VCaP (cell line): ENCODE measurements around the gene ALG8.

Experiments
- H3K27ac ChIP-seq: fragments of 450-650 bp; 2 replicates; pipeline ENCODE4 v1.5.1; 2017
- CTCF ChIP-seq: fragments of 450-650 bp; conservative IDR thresholded peaks from 2 replicates; pipeline ENCODE4 v1.5.1; 2017; ENCODE audit warnings: mild to moderate bottlenecking, moderate library complexity

Gene ALG8

GRCh38 chr11:78111298-78111697 is 28.1 kb downstream of the ALG8 start:
- TF ChIP-seq CTCF, result no peak
- no peak overlapping the region for H3K27ac ChIP-seq

GRCh38 chr11:78110830-78111229 is 28.6 kb downstream of the ALG8 start:
- TF ChIP-seq CTCF, result no peak
- no peak overlapping the region for H3K27ac ChIP-seq

GRCh38 chr11:78110351-78110750 is 29.1 kb downstream of the ALG8 start:
- H3K27ac ChIP-seq, result no peak overlapping the region
- TF ChIP-seq CTCF, result no peak

- H3K27ac ChIP-seq, result no peak overlapping the region
- no peak for TF ChIP-seq CTCF
These were observed 30.1 kb downstream of the ALG8 start for GRCh38 chr11:78109081-78110015.

- no peak for TF ChIP-seq CTCF
- H3K27ac ChIP-seq, result peak overlapping the region; percentile 80
These were observed 38.6 kb downstream of the ALG8 start for GRCh38 chr11:78100676-78101472.

- TF ChIP-seq CTCF, result no peak
- H3K27ac ChIP-seq, result peak overlapping the region; percentile 80
These were observed 39.2 kb downstream of the ALG8 start for GRCh38 chr11:78100261-78100660.

GRCh38 chr11:78099666-78100065 is 39.8 kb downstream of the ALG8 start:
- TF ChIP-seq CTCF, result no peak
- peak overlapping the region; percentile 80 for H3K27ac ChIP-seq
